Caco-2 (cell line): ENCODE measurements around the gene POLE3. TPM values are rescaled to one million over a fixed set of nuclear protein-coding genes. Genes with fewer than 3 reads are reported as not detected.
"Not testable (repeated sequence)": the region's sequence is repeated elsewhere in the genome, so short reads cannot be mapped to it uniquely, and the experiment has no call there.

Experiments used
- BruUV-seq: library from RNA; stranded (reverse); fragments of 400-500 nt; replicated peaks from 2 replicates; lab custom pipeline; 2021; lab: Mats Ljungman, UMichigan
- CTCF ChIA-PET: fragments of 300-600 bp; sonication (Branson Sonifier 250); formaldehyde crosslinking; loops from one replicate; lab custom pipeline; 2022; ENCODE audit warnings: antibody characterized with exemption; lab: Charles Lee
- POLR2A ChIA-PET: fragments of 300-600 bp; sonication (Branson Sonifier 250); formaldehyde crosslinking; loops from one replicate; lab custom pipeline; 2022; ENCODE audit warnings: antibody characterized with exemption; lab: Charles Lee
- DNase-seq, 2 experiments: peaks; one replicate each; pipeline versions ENCODE4 v3.0.0 to v3.0.0-alpha.2; 2020 to 2022
- H3K27me3 ChIP-seq: replicated peaks from 2 replicates; pipeline ENCODE4 v1.6.0; 2011; ENCODE audit warnings: low read length; ENCODE audit not compliant: control insufficient read depth, insufficient read depth
- H3K36me3 ChIP-seq: 2 replicates; pipeline ENCODE4 v1.5.1; 2011; ENCODE audit warnings: low read length; ENCODE audit not compliant: control insufficient read depth, insufficient read depth
- H3K4me1 ChIP-seq: fragments of 250-450 bp; sonication (Bioruptor Pico); 2 replicates; pipeline ENCODE4 v1.5.1; 2020; ENCODE audit warnings: mild to moderate bottlenecking
- H3K4me3 ChIP-seq: 2 replicates; pipeline ENCODE4 v1.5.1; 2011; ENCODE audit warnings: low read depth, mild to moderate bottlenecking, control low read depth, low read length
- H3K9me3 ChIP-seq: fragments of 250-450 bp; sonication (Bioruptor Pico); 2 replicates; pipeline ENCODE4 v1.5.1; 2020; ENCODE audit warnings: mild to moderate bottlenecking, moderate library complexity
- H3K27ac Mint-ChIP-seq: one replicate; pipeline ENCODE4 v1.8.0; 2022; ENCODE audit warnings: mixed read lengths; ENCODE audit not compliant: unreplicated experiment
- H3K27me3 Mint-ChIP-seq: one replicate; pipeline ENCODE4 v1.8.0; 2022; ENCODE audit warnings: mixed read lengths; ENCODE audit not compliant: insufficient read depth, unreplicated experiment
- H3K36me3 Mint-ChIP-seq: one replicate; pipeline ENCODE4 v1.8.0; 2022; ENCODE audit warnings: mild to moderate bottlenecking, mixed read lengths; ENCODE audit not compliant: insufficient read depth, unreplicated experiment
- H3K4me1 Mint-ChIP-seq: one replicate; pipeline ENCODE4 v1.8.0; 2022; ENCODE audit warnings: low read depth, mixed read lengths; ENCODE audit not compliant: unreplicated experiment
- H3K4me3 Mint-ChIP-seq: one replicate; pipeline ENCODE4 v1.8.0; 2022; ENCODE audit warnings: mild to moderate bottlenecking, moderate library complexity, mixed read lengths; ENCODE audit not compliant: unreplicated experiment
- H3K9me3 Mint-ChIP-seq: one replicate; pipeline ENCODE4 v1.8.0; 2022; ENCODE audit warnings: mixed read lengths; ENCODE audit not compliant: unreplicated experiment
- CTCF ChIP-seq, 2 experiments: fragments of 200-600 bp in 1 of 2; IDR thresholded peaks; 1 replicate in 1 of 2; 2 replicates in 1 of 2; pipeline versions ENCODE4 v1.5.1 to v1.8.0; 2011 to 2022; ENCODE audit warnings: antibody characterized with exemption in 1 of 2, control low read depth in 1 of 2, inconsistent platforms in 1 of 2, low read depth in 1 of 2, low read length in 1 of 2, mild to moderate bottlenecking in 1 of 2, moderate library complexity in 1 of 2; ENCODE audit not compliant: insufficient read depth in 1 of 2, severe bottlenecking in 1 of 2, unreplicated experiment in 1 of 2
- intact Hi-C: fragments of 100-400 bp; cut with micrococcal nuclease; formaldehyde crosslinking; loops from one replicate; pipeline ENCODE4 v1.10.0; 2022; ENCODE audit not compliant: unreplicated experiment
- total RNA-seq: library from RNA; stranded (reverse); gene quantifications from 2 replicates; pipeline ENCODE4 v1.2.3, GENCODE V29; 2022

POLE3 gene
- total RNA-seq, 1 experiment from 2014 or later: 57.2 TPM

GRCh38 chr9:113368348-113368981 is 42.0 kb downstream of the POLE3 start:
- Histone ChIP-seq H3K36me3 (peaks cover 2% of the 10 kb centered on the region), H3K9me3 (no peaks in the 10 kb centered on the region), H3K4me3 (no peak overlapping the region), H3K27me3 (no peaks in the 10 kb centered on the region), H3K4me1 (no peaks in the 10 kb centered on the region)
- Mint-ChIP-seq H3K4me1 (no peaks in the 10 kb centered on the region), H3K27ac (no peak overlapping the region), H3K36me3 (peaks cover 17% of the 10 kb centered on the region), H3K27me3 (no peaks in the 10 kb centered on the region), H3K9me3 (no peaks in the 10 kb centered on the region), H3K4me3 (no peak overlapping the region)
- TF ChIP-seq CTCF (IDR thresholded peaks at IDR 0.05; ENCODE audit: insufficient read depth in 1 of 2, low read depth in 1 of 2, low read length in 1 of 2, severe bottlenecking in 1 of 2, unreplicated experiment in 1 of 2): no peak
- CTCF ChIA-PET: interaction anchor here (0.6 kb wide), 1 partner anchor 13 kb away, joined by 3 read pairs; no protein-coding TSS in a partner anchor
- no TSS peak for BruUV-seq
- intact Hi-C loops: no loop called here
- POLR2A ChIA-PET: interaction anchor here (0.6 kb wide), 1 partner anchor 147 kb away, joined by 3 read pairs; no protein-coding TSS in a partner anchor
- DNase-seq: no peak

DNA sequence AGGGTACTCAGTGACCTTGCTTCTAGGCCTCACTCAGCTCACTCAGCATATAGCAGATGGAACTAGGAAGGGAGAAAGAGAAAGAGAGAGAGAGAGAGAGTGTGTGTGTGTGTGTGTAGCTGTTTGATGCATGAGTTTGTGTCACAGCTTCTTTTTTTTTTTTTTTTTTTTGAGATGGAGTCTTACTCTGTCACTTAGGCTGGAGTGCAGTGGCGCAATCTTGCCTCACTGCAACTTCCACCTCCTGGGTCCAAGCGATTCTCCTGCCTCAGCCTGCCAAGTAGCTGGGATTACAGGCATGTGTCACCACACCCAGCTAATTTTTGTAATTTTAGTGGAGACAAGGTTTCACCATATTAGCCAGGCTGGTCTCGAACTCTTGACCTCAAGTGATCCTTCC is 44.8 kb downstream of the POLE3 start:
- H3K4me1 ChIP-seq, H3K27me3 ChIP-seq, H3K4me3 Mint-ChIP-seq, H3K27me3 Mint-ChIP-seq, DNase-seq, H3K9me3 Mint-ChIP-seq, H3K36me3 ChIP-seq, H3K27ac Mint-ChIP-seq, BruUV-seq, H3K9me3 ChIP-seq, H3K36me3 Mint-ChIP-seq, CTCF ChIA-PET, intact Hi-C loops, H3K4me3 ChIP-seq, H3K4me1 Mint-ChIP-seq: not testable (repeated sequence)
- POLR2A ChIA-PET: interaction anchor here (0.6 kb wide), 1 partner anchor 53 kb away, joined by 5 read pairs; no protein-coding TSS in a partner anchor

GRCh38 chr9:113364951-113365350 is 45.5 kb downstream of the POLE3 start:
- H3K36me3 ChIP-seq: no peaks in the 10 kb centered on the region
- intact Hi-C loops: no loop called here
- H3K4me1 ChIP-seq: no peaks in the 10 kb centered on the region
- TF ChIP-seq CTCF (IDR thresholded peaks at IDR 0.05; ENCODE audit: insufficient read depth in 1 of 2, low read depth in 1 of 2, low read length in 1 of 2, severe bottlenecking in 1 of 2, unreplicated experiment in 1 of 2): no peak
- CTCF ChIA-PET: no interaction called here
- no peak overlapping the region for H3K4me3 ChIP-seq
- no peaks in the 10 kb centered on the region for H3K9me3 ChIP-seq
- no peak for DNase-seq
- H3K4me1 Mint-ChIP-seq: no peaks in the 10 kb centered on the region
- no peak overlapping the region for H3K4me3 Mint-ChIP-seq
- POLR2A ChIA-PET: interaction anchor here (0.6 kb wide), 1 partner anchor 54 kb away, joined by 5 read pairs; no protein-coding TSS in a partner anchor
- H3K27ac Mint-ChIP-seq: no peak overlapping the region
- BruUV-seq: no TSS peak
- H3K9me3 Mint-ChIP-seq: no peaks in the 10 kb centered on the region
- H3K27me3 ChIP-seq: no peaks in the 10 kb centered on the region
- H3K27me3 Mint-ChIP-seq: no peaks in the 10 kb centered on the region
- no peaks in the 10 kb centered on the region for H3K36me3 Mint-ChIP-seq
